Activated CD4-positive, alpha-beta memory T cell treated with anti-CD3 and anti-CD28 coated beads for 36 hours (primary cell): ENCODE results near the gene SSR1. TPM values are rescaled to one million over a fixed set of nuclear protein-coding genes. Genes with fewer than 3 reads are reported as not detected.
"Not testable (repeated sequence)": the region's sequence is repeated elsewhere in the genome, so short reads cannot be mapped to it uniquely, and the experiment has no call there.

Experiments
- CTCF ChIA-PET: fragments of 350-600 bp; sonication (Branson Sonifier 250); formaldehyde crosslinking; loops from one replicate; lab custom pipeline; 2021; ENCODE audit warnings: antibody characterized with exemption, inconsistent platforms; lab: Charles Lee
- POLR2A ChIA-PET: fragments of 350-600 bp; sonication (Branson Sonifier 250); formaldehyde crosslinking; loops from one replicate; lab custom pipeline; 2021; ENCODE audit warnings: antibody characterized with exemption; lab: Charles Lee
- DNase-seq: peaks from one replicate; pipeline ENCODE4 v3.0.0-alpha.2; 2020
- H3K27ac Mint-ChIP-seq: one replicate; pipeline ENCODE4 v1.8.0; 2021; ENCODE audit warnings: mixed read lengths
- H3K27me3 Mint-ChIP-seq: one replicate; pipeline ENCODE4 v1.8.0; 2021; ENCODE audit warnings: mixed read lengths
- H3K36me3 Mint-ChIP-seq: one replicate; pipeline ENCODE4 v1.8.0; 2021; ENCODE audit warnings: mixed read lengths
- H3K4me1 Mint-ChIP-seq: one replicate; pipeline ENCODE4 v1.8.0; 2021; ENCODE audit warnings: low read depth, mixed read lengths
- H3K4me3 Mint-ChIP-seq: one replicate; pipeline ENCODE4 v1.8.0; 2021; ENCODE audit warnings: mild to moderate bottlenecking, mixed read lengths
- H3K9me3 Mint-ChIP-seq: one replicate; pipeline ENCODE4 v1.8.0; 2021; ENCODE audit warnings: mixed read lengths
- intact Hi-C: fragments of 100-400 bp; cut with micrococcal nuclease; formaldehyde crosslinking; loops from one replicate; pipeline ENCODE4 v1.15.1; 2023
- total RNA-seq, 2 experiments: library from RNA; stranded (reverse); gene quantifications; one replicate each; pipeline ENCODE4 v1.2.3, GENCODE V29; 2021

Gene SSR1
- total RNA-seq: 100 to 1,000 TPM; 156 to 164 TPM

DNA sequence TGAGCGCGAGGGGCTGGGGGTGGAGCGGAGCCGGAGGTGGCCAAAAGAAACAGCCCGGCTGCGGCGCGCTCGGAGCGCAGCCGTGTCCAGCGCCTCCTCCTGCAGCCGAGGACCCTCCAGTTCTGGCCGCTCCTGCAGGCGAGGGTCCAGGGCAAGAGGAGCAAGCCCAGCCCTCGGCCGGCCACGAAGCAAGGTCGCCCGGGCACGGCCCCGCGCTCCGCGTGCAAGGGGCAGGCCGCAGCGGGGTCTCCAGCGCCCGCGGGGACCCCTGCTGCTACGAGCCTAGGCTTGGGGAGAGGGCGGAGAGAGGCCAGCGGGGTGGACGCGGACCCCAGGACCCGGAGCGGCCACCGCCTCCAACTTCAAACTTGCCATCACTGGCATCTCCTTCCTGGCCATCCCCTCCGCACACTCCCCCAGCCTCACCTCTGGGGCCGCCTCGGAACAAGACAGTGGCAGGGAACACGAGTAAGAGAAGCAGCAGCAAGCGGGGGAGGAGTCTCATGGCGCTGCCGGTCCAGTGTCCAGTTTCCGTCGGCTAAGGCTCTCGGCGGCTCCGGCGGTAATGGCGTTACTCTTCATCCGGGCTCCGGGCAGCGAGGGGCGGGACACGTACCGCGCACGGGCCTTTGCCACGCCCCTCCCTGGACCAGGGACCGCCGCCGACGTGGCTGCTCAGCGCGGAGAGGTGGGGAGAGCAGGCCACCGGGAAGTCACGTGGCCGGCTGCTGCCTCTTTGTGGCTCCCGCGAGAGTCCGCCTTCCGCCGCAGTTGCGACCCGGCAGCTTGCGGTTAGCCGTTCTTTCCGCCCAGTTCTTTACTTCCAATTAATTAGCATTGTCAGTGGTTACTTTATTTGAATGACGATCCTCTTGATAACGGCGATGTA, at the start of gene SSR1:
TSS of gene SSR1 (minus strand) at position 584 of the 889 bp plus-strand sequence. CDS start at position 505, 79 bp downstream.
- CTCF ChIA-PET: interaction anchor here (0.6 to 1.9 kb wide), 4 partner anchors 12 to 746 kb away, joined by 3 to 8 read pairs (median 4); no protein-coding TSS in a partner anchor
- H3K4me3 Mint-ChIP-seq: peak within 1 kb of the TSS; percentile 92
- peak within 1 kb of the TSS; percentile 95 for H3K27ac Mint-ChIP-seq
- POLR2A ChIA-PET: interaction anchor here (0.6 to 2.7 kb wide), 4 partner anchors 12 to 83 kb away, joined by 3 to 19 read pairs (median 4); partner anchors contain the start of genes CAGE1 and RIOK1
- H3K27me3 Mint-ChIP-seq: no peaks in the 10 kb centered on the region
- intact Hi-C loops: loop anchor here (1.0 to 5.0 kb wide), 4 partner anchors 30 to 751 kb away; partner anchors contain the start of genes BLOC1S5, CAGE1, RIOK1 and SNRNP48
- DNase-seq: peak; percentile 97
- H3K9me3 Mint-ChIP-seq: peaks cover 10% of the 10 kb centered on the region
- peaks cover 40% of the 10 kb centered on the region for H3K4me1 Mint-ChIP-seq
- H3K36me3 Mint-ChIP-seq: peaks cover 35% of the 10 kb centered on the region

- H3K36me3 Mint-ChIP-seq, H3K4me1 Mint-ChIP-seq, H3K9me3 Mint-ChIP-seq, H3K27ac Mint-ChIP-seq, DNase-seq, intact Hi-C loops, H3K4me3 Mint-ChIP-seq, CTCF ChIA-PET, POLR2A ChIA-PET: not testable (repeated sequence)
- peaks cover 27% of the 10 kb centered on the region for H3K27me3 Mint-ChIP-seq
Observed at GRCh38 chr6:7351916-7352315, 38.9 kb upstream of the SSR1 start.

DNA sequence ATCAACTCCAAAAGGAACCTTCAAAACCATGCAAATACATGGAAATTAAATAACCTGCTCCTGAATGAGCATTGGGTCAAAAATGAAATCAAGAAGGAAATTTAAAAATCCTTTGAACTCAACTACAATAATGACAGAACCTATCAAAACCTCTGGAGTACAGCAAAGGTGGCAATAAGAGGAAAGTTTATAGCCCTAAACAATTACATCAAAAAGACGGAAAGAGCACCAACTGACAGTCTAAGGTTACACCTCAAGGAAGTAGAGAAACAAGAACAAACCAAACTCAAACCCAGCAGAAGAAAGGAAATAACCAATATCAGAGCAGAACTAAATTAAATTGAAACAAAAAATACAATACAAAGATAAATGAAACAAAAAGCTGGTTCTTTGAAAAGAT, 37.6 kb upstream of the SSR1 start:
- H3K9me3 Mint-ChIP-seq, H3K4me3 Mint-ChIP-seq, CTCF ChIA-PET, POLR2A ChIA-PET, intact Hi-C loops, H3K36me3 Mint-ChIP-seq, H3K4me1 Mint-ChIP-seq, H3K27ac Mint-ChIP-seq, DNase-seq: not testable (repeated sequence)
- H3K27me3 Mint-ChIP-seq: peaks cover 27% of the 10 kb centered on the region

DNA sequence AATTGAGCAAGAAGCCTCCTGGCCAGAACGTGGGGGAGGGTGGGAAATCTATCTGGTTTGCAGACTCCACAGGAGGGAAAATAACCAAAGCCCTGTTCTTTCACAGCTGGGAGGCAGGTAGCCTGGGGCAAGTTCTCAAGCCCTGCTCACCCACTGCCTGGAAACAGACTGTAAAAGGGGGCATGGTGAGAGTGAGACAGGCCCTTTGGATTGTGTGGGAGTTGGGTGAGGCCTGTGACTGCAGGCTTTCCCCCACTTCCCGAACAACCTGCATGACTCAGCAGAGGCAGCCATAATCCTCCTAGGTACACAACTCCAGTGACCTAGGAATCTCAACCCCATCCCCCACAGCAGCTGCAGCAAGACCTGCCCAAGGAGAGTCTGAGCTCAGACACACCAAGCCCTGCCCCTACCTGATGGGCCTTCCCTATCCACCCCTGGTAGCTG, 34.6 kb upstream of the SSR1 start:
- intact Hi-C loops, H3K9me3 Mint-ChIP-seq, H3K4me3 Mint-ChIP-seq, H3K27ac Mint-ChIP-seq, H3K36me3 Mint-ChIP-seq, POLR2A ChIA-PET, CTCF ChIA-PET, DNase-seq, H3K4me1 Mint-ChIP-seq: not testable (repeated sequence)
- peaks cover 32% of the 10 kb centered on the region for H3K27me3 Mint-ChIP-seq

GRCh38 chr6:7344773-7345450, 31.9 kb upstream of the SSR1 start:
- H3K36me3 Mint-ChIP-seq, DNase-seq, H3K4me3 Mint-ChIP-seq, H3K4me1 Mint-ChIP-seq, POLR2A ChIA-PET, H3K9me3 Mint-ChIP-seq, H3K27ac Mint-ChIP-seq, intact Hi-C loops, CTCF ChIA-PET: not testable (repeated sequence)
- H3K27me3 Mint-ChIP-seq: peaks cover 15% of the 10 kb centered on the region

- H3K9me3 Mint-ChIP-seq: no peaks in the 10 kb centered on the region
- no peak overlapping the region for H3K4me3 Mint-ChIP-seq
- H3K4me1 Mint-ChIP-seq: no peaks in the 10 kb centered on the region
- H3K27ac Mint-ChIP-seq: no peak overlapping the region
- no peaks in the 10 kb centered on the region for H3K36me3 Mint-ChIP-seq
- ChIA-PET POLR2A (no interaction called here), CTCF (no interaction called here)
- intact Hi-C loops: no loop called here
- no peak for DNase-seq
- peaks cover 11% of the 10 kb centered on the region for H3K27me3 Mint-ChIP-seq
Observed at GRCh38 chr6:7343546-7344475, 30.8 kb upstream of the SSR1 start.

- Mint-ChIP-seq H3K27me3 (peaks cover 6% of the 10 kb centered on the region), H3K9me3 (no peaks in the 10 kb centered on the region), H3K27ac (no peak overlapping the region), H3K4me1 (no peaks in the 10 kb centered on the region), H3K36me3 (no peaks in the 10 kb centered on the region), H3K4me3 (no peak overlapping the region)
- intact Hi-C loops: no loop called here
- ChIA-PET POLR2A (no interaction called here), CTCF (no interaction called here)
- DNase-seq: no peak
Observed at GRCh38 chr6:7341989-7342742, 29.2 kb upstream of the SSR1 start.

- no peak for DNase-seq
- CTCF ChIA-PET: interaction anchor here (0.7 to 1.1 kb wide), 2 partner anchors 48 to 66 kb away, joined by 3 read pairs; partner anchors contain the start of genes CAGE1 and RIOK1
- no peaks in the 10 kb centered on the region for H3K36me3 Mint-ChIP-seq
- POLR2A ChIA-PET: no interaction called here
- intact Hi-C loops: no loop called here
- H3K27me3 Mint-ChIP-seq: peaks cover 6% of the 10 kb centered on the region
- no peaks in the 10 kb centered on the region for H3K4me1 Mint-ChIP-seq
- H3K4me3 Mint-ChIP-seq: no peak overlapping the region
- no peak overlapping the region for H3K27ac Mint-ChIP-seq
- H3K9me3 Mint-ChIP-seq: no peaks in the 10 kb centered on the region
Observed at GRCh38 chr6:7341271-7341670, 28.3 kb upstream of the SSR1 start.

GRCh38 chr6:7339007-7339732, 26.2 kb upstream of the SSR1 start:
- CTCF ChIA-PET: interaction anchor here (0.9 to 1.2 kb wide), 2 partner anchors 39 to 64 kb away, joined by 3 to 8 read pairs; no protein-coding TSS in a partner anchor

DNA sequence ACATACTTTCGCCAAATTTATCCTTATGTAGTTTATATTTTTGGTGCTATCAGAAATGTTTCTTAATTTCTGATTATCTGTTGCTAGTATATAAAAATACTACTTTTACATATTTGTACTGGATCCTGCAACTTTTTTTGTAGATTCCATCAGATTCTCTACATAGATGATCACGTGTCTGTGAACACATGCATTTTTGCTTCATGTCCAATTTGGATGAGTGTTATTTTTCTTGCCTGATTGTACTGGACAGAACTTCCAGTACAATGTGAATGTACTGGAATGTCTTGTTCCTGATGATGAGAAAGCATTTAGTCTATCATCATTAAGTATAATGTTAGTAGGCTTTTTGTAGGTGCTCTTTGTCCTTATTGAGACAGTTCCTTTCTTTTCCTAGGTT, 25.0 kb upstream of the SSR1 start:
- ChIA-PET POLR2A (no interaction called here), CTCF (interaction anchor here (0.7 kb wide), 1 partner anchor 13 kb away, joined by 4 read pairs; no protein-coding TSS in a partner anchor)
- Mint-ChIP-seq H3K27me3 (no peaks in the 10 kb centered on the region), H3K36me3 (no peaks in the 10 kb centered on the region), H3K4me1 (no peaks in the 10 kb centered on the region), H3K27ac (no peak overlapping the region), H3K4me3 (no peak overlapping the region), H3K9me3 (no peaks in the 10 kb centered on the region)
- intact Hi-C loops: no loop called here
- no peak for DNase-seq

More at GRCh38 chr6:7339007-7339732, 26.2 kb upstream of the SSR1 start:
- H3K36me3 Mint-ChIP-seq, POLR2A ChIA-PET, H3K9me3 Mint-ChIP-seq, H3K4me3 Mint-ChIP-seq, H3K4me1 Mint-ChIP-seq, H3K27me3 Mint-ChIP-seq, intact Hi-C loops, DNase-seq, H3K27ac Mint-ChIP-seq: not testable (repeated sequence)
